SJCRH30 (cell line): ENCODE results near the gene DCST1. TPM values are rescaled to one million over a fixed set of nuclear protein-coding genes. Genes with fewer than 3 reads are reported as not detected.

ENCODE experiments used
- DNase-seq, 2 experiments: peaks; one replicate each; pipeline ENCODE4 v3.0.0-alpha.2; 2015 to 2020
- H3K27ac ChIP-seq: fragments of 250-450 bp; sonication (Bioruptor Pico); 2 replicates; pipeline ENCODE4 v1.5.1; 2020; ENCODE audit warnings: mild to moderate bottlenecking, moderate library complexity
- H3K27me3 ChIP-seq: fragments of 250-450 bp; sonication (Bioruptor Pico); 2 replicates; pipeline ENCODE4 v1.5.1; 2020; ENCODE audit warnings: mild to moderate bottlenecking, moderate library complexity
- H3K36me3 ChIP-seq: fragments of 250-450 bp; sonication (Bioruptor Pico); 2 replicates; pipeline ENCODE4 v1.5.1; 2020; ENCODE audit warnings: mild to moderate bottlenecking, moderate library complexity
- H3K4me1 ChIP-seq: fragments of 250-450 bp; sonication (Bioruptor Pico); 2 replicates; pipeline ENCODE4 v1.5.1; 2020; ENCODE audit warnings: mild to moderate bottlenecking, moderate library complexity
- H3K4me3 ChIP-seq: fragments of 250-450 bp; sonication (Bioruptor Pico); 2 replicates; pipeline ENCODE4 v1.5.1; 2020; ENCODE audit warnings: mild to moderate bottlenecking, moderate library complexity
- H3K9me3 ChIP-seq: fragments of 250-450 bp; sonication (Bioruptor Pico); replicated peaks from 2 replicates; pipeline ENCODE4 v1.5.1; 2020; ENCODE audit warnings: mild to moderate bottlenecking, moderate library complexity
- total RNA-seq: library from RNA; depleted of rRNA; stranded (reverse); fragments of >200 nt; shearing (Covaris generic); gene quantifications from 2 replicates; pipeline ENCODE4 v1.2.3, GENCODE V29; 2014

Gene DCST1
- total RNA-seq, 1 experiment from 2014 or later: not detected

DNA sequence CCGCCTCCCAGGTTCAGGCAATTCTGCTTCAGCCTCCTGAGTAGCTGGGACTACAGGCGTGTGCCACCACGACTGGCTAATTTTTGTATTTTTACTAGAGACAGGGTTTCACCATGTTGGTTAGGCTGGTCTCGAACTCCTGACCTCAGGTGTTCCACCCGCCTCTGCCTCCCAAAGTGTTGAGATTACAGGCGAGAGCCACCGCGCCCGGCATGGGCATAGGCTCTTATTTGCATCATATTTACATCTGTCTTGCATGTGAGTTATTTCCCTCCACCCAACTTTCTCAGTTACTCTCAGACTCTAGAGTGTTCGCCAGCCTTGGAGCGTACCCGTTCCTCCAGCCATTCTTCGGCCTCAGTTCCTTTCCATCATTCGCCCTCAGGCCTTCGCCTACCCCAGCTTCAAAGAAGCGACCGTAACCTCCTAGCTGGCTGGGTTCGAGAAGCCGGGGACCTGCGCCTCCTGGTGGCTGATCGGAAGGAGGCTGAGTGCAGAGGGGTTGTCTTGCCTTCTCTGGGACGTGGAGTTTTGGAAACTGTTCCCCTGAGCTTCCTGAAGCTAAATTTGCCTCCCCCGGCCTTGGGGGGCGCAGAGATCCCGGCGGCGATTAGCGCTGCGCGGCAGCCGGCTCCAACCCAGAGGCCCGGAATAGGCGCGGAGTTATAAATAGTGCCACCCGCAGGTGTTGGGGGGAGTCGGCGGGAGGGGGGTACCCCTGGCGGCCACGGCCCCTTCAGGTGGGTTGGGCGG lies 34.6 kb upstream of the DCST1 start:
- no peaks in the 10 kb centered on the region for H3K4me1 ChIP-seq
- H3K36me3 ChIP-seq: no peaks in the 10 kb centered on the region
- peak; percentile 83 to 92 for DNase-seq
- H3K27me3 ChIP-seq: no peaks in the 10 kb centered on the region
- H3K27ac ChIP-seq: no peak overlapping the region
- H3K9me3 ChIP-seq: no peaks in the 10 kb centered on the region
- H3K4me3 ChIP-seq: peak overlapping the region; percentile 65

DNA sequence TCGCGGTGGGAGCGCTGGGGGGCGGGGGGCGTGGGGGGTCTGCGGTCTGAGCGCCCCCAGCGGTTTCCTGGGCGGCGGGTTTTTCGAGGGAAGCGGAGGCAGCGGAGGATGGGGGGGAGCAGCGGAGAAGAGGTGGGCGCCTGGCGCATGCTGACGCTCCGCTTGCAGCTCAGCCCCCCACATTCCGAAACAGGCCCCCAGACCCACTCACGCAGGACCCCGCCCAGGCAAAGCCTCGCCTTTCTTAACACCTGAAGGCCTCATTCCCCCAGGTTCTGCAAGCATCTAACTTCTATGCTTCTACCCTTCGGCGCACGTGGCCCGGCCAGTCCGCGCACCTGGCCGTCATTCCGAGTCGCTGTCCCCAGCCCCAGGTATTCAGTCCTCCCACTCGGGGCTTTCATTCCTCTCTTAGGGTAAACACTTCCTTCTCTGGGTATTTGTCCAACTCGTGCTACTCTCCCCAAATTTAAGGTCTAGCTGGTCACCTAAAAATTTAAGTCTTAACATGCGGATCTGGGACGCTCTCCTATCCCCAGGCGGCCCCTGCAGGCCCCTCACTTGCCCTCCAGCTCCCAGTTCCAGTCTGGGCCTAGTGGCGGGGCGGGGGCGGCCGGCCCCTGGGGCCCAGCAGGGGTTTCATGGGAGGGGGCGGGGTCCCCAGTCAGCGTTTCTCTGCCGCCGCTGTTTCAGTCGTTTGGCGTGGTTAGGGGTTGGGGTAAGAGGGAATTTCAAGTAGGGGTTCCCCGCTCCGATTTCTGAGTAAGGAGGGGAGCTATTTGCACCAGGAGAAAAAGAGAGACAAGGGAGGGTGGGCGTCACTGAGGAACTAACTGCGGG lies 33.8 kb upstream of the DCST1 start:
- no peaks in the 10 kb centered on the region for H3K9me3 ChIP-seq
- no peaks in the 10 kb centered on the region for H3K36me3 ChIP-seq
- peak overlapping the region; percentile 65 for H3K4me3 ChIP-seq
- no peaks in the 10 kb centered on the region for H3K4me1 ChIP-seq
- no peaks in the 10 kb centered on the region for H3K27me3 ChIP-seq
- DNase-seq: peak; percentile 34 to 52
- H3K27ac ChIP-seq: peak overlapping the region; percentile 28

DNA sequence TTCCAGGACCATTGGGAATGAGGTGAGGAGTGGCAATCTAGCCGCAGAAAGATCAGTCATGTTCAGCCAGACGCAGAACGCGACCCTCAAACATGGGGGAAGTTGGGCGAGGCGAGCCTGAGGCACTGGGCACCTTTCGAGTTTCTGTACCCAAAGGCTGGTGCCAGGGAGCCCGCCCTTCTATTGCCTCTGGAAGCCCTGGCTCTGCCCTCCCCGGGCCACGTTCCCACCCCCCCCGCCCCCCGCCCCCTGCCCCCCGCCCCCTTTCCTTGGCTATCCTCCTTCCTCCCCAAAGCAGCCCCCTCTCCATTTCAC lies 33.3 kb upstream of the DCST1 start:
- DNase-seq: peak in 1 of 2 experiments; percentile 22
- Histone ChIP-seq H3K36me3 (no peaks in the 10 kb centered on the region), H3K27me3 (no peaks in the 10 kb centered on the region), H3K27ac (peak overlapping the region; percentile 28), H3K4me1 (no peaks in the 10 kb centered on the region), H3K9me3 (no peaks in the 10 kb centered on the region), H3K4me3 (peak overlapping the region; percentile 65)

DNA sequence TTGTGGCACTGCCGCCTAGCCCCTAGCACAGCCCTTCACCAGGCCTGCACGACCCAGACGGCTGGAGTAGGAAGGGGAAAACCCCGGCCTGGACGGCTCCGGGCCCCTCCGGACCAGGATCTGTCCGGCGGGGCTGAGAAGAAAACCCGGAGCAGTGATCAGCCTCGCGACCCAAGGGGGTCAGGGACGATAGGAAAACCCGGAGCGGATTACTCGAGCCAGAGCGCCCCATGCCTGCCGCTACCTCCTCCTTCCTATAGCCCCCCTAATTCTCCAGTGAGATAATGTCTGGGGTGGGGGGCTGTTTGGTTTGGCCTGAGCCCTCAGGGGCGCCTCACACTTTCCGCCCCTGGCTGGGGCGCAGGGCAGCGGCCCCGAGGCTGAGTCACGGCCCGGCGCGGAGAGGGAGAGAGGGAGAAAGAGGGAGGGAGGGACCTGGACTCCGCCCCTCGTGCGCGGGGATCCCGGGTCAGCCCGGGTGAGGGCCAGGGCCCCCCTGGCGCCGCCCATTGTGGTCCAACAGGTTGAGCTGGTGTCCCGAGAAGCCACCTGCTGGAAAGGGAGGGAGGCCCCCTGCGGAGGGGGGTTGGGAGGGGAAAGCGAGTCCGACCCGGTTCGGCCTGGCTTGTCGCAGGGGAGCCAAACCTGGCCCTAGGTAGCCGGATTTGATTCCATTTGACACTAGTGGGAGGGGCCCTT lies 32.7 kb upstream of the DCST1 start:
- H3K4me1 ChIP-seq: no peaks in the 10 kb centered on the region
- no peaks in the 10 kb centered on the region for H3K9me3 ChIP-seq
- H3K4me3 ChIP-seq: peak overlapping the region; percentile 65
- H3K27me3 ChIP-seq: no peaks in the 10 kb centered on the region
- DNase-seq: peak; percentile 86 to 90
- peak overlapping the region; percentile 82 for H3K27ac ChIP-seq
- H3K36me3 ChIP-seq: no peaks in the 10 kb centered on the region

DNA sequence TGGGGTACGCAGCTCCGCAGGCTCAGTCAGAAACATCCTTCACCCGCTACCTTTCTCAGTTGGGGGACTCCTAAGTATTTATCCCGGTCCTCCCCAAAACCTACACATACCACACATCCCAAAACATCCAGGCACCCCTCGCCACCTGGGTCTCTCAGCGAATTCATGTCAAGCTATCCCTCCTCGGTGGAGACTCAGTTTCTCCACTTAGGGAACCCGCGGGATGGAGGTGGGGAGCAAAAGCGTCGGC lies 32.3 kb upstream of the DCST1 start:
- no peak for DNase-seq
- no peaks in the 10 kb centered on the region for H3K9me3 ChIP-seq
- H3K27ac ChIP-seq: peak overlapping the region; percentile 82
- no peaks in the 10 kb centered on the region for H3K36me3 ChIP-seq
- peak overlapping the region; percentile 65 for H3K4me3 ChIP-seq
- no peaks in the 10 kb centered on the region for H3K4me1 ChIP-seq
- H3K27me3 ChIP-seq: no peaks in the 10 kb centered on the region

DNA sequence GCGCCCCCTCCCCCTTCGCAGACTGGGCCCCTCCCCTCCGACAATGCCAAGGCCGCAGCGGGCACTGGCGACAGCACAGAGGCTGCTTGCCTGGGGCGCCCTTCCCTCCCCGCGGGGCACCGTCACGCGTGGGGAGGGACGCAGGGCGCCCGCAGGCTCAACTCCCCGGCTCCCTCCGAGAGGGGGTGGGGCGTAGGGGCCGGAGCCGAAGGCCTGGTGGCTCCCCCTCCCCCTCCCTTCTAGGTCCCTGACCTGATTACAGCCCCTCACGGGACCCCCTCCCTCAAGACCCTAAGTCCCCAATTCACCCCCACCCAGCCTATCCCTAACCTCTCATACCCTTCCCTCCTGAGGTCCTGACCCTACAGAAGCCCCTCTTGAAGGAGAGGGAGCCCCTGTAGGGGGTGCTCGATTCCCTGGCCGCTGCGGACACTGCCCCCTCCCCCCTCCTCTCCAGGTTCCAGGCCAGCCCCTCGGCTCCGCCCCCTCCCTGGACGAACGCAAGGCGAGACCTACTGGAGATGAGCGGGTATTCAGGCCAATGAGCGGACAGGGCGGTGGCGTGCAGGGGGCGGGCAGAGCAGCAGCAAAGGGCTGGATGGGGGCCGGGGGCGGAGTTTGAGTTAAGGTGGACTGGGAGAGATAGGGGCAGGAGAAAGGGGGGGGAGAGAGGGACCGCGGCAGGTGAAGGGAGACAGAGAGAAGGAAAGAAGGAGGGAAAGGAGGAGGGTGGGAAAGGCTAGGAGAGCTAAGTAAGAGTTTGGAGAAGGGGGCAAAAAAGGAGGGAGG lies 31.8 kb upstream of the DCST1 start:
- DNase-seq: peak; percentile 98 to 99
- Histone ChIP-seq H3K9me3 (no peaks in the 10 kb centered on the region), H3K36me3 (no peaks in the 10 kb centered on the region), H3K27ac (peak overlapping the region; percentile 82), H3K4me3 (peak overlapping the region; percentile 65), H3K27me3 (no peaks in the 10 kb centered on the region), H3K4me1 (no peaks in the 10 kb centered on the region)

DNA sequence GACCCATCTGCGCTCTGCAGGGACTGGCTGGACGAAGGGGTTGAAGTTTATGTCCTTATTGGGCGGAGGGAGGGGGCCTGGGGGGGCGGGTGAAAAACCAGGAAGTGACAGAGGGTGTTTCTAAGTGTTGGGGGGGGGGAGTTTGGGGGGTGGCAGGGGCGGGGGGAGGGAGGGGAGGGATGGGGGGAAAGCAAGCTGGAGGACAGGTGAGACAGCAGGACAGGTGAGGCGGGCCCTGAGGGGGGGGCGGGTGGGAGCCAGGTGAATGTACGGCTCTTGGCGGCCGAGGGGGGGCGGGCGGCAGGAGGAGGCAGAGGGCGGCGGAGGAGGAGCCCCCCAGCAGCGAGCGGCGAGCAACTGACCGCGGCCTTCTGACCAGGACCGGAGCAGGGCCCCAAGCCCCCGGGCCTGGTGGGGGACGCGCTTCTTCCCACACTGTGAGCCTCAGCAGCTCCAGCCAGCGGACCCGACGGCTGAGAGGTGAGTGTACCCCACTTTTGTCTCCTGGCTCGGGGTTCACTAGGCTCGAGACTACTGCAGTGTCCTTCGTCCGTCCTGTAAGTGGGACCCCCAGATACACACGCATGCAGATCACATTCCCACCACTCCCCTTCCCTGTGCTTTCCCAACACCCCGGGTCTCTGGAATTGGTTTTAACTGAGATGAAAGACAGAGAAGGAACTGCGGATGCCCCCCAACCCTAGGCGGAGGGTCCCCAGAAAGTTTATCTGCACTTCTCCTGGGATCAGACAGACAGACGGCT lies 31.0 kb upstream of the DCST1 start, which contains the start of gene ZBTB7B:
ZBTB7B (plus strand) TSS at position 339 of the 763 bp plus-strand sequence. CDS start 11,859 bp downstream, outside the sequence.
- Histone ChIP-seq H3K4me1 (no peaks in the 10 kb centered on the region), H3K27me3 (no peaks in the 10 kb centered on the region), H3K4me3 (peak within 1 kb of the TSS; percentile 65), H3K27ac (peak within 1 kb of the TSS; percentile 82), H3K9me3 (no peaks in the 10 kb centered on the region), H3K36me3 (no peaks in the 10 kb centered on the region)
- DNase-seq: peak in 1 of 2 experiments; percentile 39

DNA sequence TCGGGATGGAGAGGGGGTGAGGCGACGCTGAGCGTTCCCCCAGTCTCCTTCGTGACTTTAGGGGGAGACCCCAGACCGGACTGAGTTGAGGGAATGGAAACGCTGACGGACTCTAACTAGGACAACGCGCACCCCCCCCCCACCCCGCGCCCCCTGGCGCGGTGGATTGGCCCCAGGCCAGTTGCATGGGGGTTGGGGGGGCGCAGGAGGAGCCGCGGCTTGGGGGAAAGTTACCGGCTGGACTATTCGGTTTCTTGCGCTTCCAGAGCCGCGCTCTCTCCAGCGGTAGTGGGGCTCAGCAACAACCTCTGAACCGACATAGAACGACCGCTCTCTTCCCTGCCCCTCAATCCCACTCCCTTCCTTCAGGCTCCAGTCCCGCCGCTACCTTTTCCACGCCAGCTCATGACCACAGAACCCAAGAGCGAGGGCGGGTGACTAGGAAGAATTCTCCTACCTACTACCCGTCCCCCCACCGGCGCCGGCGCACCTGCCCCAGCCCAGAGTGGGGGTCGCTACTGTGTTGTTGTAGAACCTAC lies 30.3 kb upstream of the DCST1 start:
- H3K4me1 ChIP-seq: no peaks in the 10 kb centered on the region

DNA sequence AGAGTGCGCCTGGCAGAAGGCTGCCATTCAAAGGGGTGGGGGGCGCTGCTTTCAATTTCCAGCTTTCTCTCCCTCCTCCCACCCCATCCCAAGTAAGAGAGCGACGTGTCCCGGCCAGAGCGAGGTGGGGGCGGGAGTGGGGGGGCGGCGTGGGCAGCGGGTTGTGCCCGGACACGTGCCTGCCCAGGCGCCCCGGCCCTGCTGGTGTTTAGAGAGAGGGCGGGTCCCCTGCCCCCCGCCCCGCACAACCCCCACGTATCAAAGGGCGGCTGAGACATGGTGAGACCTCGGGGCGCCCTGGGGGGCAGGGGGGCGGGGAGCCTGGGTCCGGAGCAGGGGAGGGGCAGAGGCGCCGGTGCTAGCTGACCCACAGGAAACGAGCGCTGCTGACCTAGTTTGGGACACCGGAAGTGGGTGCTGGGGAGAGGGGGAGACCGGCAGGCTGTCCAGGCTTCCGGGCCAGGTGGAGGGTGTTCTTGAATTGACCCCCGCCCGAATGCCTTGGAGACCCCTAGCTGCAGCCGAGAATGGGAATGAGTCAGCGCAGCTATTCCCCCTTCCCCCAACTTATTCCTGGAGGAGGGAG lies 29.8 kb upstream of the DCST1 start:
- peak; percentile 54 to 64 for DNase-seq
- H3K27ac ChIP-seq: no peak overlapping the region; the same call in 1 of the 2 replicates
- no peaks in the 10 kb centered on the region for H3K27me3 ChIP-seq
- no peaks in the 10 kb centered on the region for H3K36me3 ChIP-seq
- H3K4me1 ChIP-seq: no peaks in the 10 kb centered on the region
- H3K4me3 ChIP-seq: peak overlapping the region; percentile 59
- no peaks in the 10 kb centered on the region for H3K9me3 ChIP-seq

More for the DNA sequence above, 30.3 kb upstream of the DCST1 start:
- H3K4me3 ChIP-seq: peak overlapping the region; percentile 59
- H3K36me3 ChIP-seq: no peaks in the 10 kb centered on the region
- no peaks in the 10 kb centered on the region for H3K9me3 ChIP-seq
- peak; percentile 22 to 43 for DNase-seq
- no peaks in the 10 kb centered on the region for H3K27me3 ChIP-seq
- no peak overlapping the region; the same call in 1 of the 2 replicates for H3K27ac ChIP-seq

DNA sequence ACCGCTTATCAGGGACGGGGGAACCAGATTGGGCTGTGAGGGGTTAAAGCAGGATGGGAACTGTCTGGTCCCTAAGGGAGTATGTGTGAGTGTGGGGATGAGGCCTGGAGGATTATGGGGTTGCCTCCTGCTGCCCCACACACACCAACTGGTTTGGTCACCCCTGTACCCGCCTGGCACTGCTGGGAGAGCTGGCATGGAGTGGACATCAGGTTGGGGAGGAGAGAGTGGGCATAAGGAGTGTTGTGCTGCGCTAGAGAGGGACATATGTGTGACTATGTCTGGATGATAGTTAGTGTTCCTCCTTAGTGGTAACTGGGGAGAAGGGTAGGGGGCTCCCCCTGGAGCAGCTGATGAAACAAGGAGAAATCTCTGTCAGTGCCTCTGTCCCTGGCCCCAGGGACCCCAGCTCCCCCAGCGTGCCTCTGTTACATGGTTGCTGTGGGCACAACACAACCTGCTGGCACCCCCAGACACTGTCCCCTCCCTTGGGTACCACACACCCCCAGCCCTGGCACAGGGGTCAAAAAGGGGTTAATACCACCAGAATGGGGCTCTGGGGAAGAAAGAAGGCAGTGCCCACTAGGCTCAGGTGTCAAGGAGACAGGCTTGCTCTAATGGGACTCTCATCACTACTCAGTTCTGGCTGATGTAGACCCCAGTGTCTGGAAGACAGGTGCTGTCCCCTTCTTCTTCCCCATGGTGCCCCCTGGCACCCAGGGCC lies 29.1 kb upstream of the DCST1 start:
- H3K4me1 ChIP-seq: no peaks in the 10 kb centered on the region
- H3K27ac ChIP-seq: no peak overlapping the region; the same call in 1 of the 2 replicates
- DNase-seq: no peak

DNA sequence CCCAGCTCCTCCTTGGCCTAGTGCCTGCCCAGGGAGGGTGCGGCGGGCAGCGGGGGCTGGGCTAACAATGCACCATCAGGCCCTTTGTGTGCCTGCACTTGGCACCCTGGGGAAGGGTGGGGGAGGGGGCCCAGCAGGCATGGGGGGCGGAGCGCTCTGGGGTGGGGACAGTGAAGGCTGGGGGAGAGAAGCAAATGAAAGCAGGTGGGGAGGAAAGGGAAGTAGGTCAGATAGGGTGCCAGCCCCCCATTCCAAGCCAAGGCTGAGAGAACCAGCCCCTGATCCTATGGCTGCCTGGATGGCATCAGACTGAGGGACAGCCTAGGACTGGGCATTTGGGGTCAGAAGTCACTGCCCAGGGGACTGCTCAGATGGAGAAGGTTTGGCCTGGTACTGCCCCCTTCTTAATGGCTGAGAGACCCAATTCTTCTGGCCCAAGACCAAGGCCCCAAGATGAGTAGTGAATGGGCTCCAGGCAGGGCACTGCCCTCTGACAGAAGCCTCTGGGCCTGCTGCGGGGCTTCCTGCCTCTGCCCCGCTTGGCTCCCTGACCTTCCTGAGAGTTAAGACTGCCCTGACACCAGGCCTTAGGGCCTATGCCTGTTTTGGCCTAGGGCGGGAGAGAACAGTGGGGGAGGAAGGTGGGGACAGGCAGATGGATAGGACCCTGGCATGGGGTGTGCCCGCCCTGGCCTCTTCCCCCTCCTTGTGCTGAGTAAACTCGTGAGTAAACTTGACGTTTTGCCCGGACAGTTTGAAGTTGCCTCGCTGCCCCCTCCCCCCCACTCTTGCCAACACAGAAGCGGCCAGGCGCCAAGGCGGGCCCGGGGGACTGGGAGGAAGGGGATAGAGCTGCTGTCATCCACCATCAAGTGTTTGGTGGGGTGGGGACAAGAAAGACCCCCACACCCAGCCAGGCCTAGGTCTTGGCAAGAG lies 28.3 kb upstream of the DCST1 start:
- Histone ChIP-seq H3K4me1 (no peaks in the 10 kb centered on the region), H3K36me3 (no peaks in the 10 kb centered on the region), H3K4me3 (no peak overlapping the region), H3K27me3 (no peaks in the 10 kb centered on the region), H3K9me3 (no peaks in the 10 kb centered on the region), H3K27ac (no peak overlapping the region)
- no peak for DNase-seq

More for the DNA sequence above, 29.1 kb upstream of the DCST1 start:
- H3K4me3 ChIP-seq: peak overlapping the region; percentile 59
- no peaks in the 10 kb centered on the region for H3K9me3 ChIP-seq
- no peaks in the 10 kb centered on the region for H3K36me3 ChIP-seq
- no peaks in the 10 kb centered on the region for H3K27me3 ChIP-seq

DNA sequence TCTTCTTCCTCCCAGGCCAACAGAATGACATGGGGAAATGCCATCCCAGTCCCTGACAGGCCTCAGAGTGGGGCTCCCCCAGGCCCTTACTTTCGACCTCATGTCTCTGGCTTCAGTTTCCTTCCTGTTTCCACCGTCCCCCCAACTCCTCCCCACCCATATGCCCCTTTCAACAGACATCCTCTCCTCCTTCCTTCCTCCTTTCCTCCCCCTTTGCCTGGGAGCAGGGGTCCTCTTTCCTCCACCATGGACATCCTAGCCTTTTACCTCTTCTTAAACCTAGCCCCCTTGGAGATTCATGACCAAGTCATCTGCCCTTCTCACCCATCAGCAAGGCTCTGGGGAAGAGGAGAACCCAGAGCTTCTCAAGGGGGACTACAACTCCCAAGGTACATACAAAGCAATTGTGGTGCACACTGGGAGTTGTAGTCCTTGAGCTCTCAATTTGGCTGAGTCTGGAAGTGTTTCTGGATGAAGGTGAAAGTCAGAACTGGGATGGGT lies 27.0 kb upstream of the DCST1 start:
- Histone ChIP-seq H3K36me3 (no peaks in the 10 kb centered on the region), H3K27ac (no peak overlapping the region), H3K27me3 (no peaks in the 10 kb centered on the region), H3K9me3 (no peaks in the 10 kb centered on the region), H3K4me1 (no peaks in the 10 kb centered on the region), H3K4me3 (no peak overlapping the region)
- DNase-seq: peak; percentile 24 to 46
